CD14-positive monocyte (primary cell): ENCODE measurements around the gene MYPN. TPM values are rescaled to one million over a fixed set of nuclear protein-coding genes. Genes with fewer than 3 reads are reported as not detected.

ENCODE experiments used
- DNase-seq, 3 donors: peaks; one replicate each; pipeline ENCODE4 v3.0.0-alpha.2; 2011 to 2022
- H2AFZ ChIP-seq: 2 replicates; pipeline ENCODE4 v1.6.0; 2012; ENCODE audit warnings: mild to moderate bottlenecking, low read depth, low read length, inconsistent platforms; ENCODE audit not compliant: insufficient read depth, poor library complexity, severe bottlenecking
- H3K27ac ChIP-seq, 2 donors: 1 replicate in 1 of 2; 2 replicates in 1 of 2; pipeline ENCODE4 v1.5.1; 2012 to 2013; ENCODE audit warnings: low read length in 2 of 2, control low read depth in 1 of 2, inconsistent platforms in 1 of 2, low read depth in 1 of 2, mild to moderate bottlenecking in 1 of 2
- H3K27me3 ChIP-seq, 2 donors: one replicate each; pipeline versions ENCODE4 v1.6.0 to v1.6.1; 2011 to 2013; ENCODE audit warnings: low read length in 2 of 2; ENCODE audit not compliant: control insufficient read depth in 2 of 2, insufficient read depth in 2 of 2
- H3K36me3 ChIP-seq, 2 donors: replicated peaks in 1 of 2; 1 replicate in 1 of 2; 2 replicates in 1 of 2; pipeline versions ENCODE4 v1.5.1 to v1.6.1; 2012 to 2013; ENCODE audit warnings: low read length in 2 of 2, control low read depth in 1 of 2, inconsistent platforms in 1 of 2, mild to moderate bottlenecking in 1 of 2; ENCODE audit not compliant: insufficient read depth in 2 of 2, control insufficient read depth in 1 of 2
- H3K4me1 ChIP-seq, 2 donors: 1 replicate in 1 of 2; 2 replicates in 1 of 2; pipeline versions ENCODE4 v1.5.1 to v1.6.1; 2012 to 2013; ENCODE audit warnings: low read length in 2 of 2, control low read depth in 1 of 2, inconsistent platforms in 1 of 2, mild to moderate bottlenecking in 1 of 2, moderate library complexity in 1 of 2; ENCODE audit not compliant: insufficient read depth in 2 of 2, control insufficient read depth in 1 of 2
- H3K4me2 ChIP-seq: replicated peaks from 2 replicates; pipeline ENCODE3; 2012; ENCODE audit warnings: low read length, moderate library complexity, mild to moderate bottlenecking; ENCODE audit not compliant: poor library complexity, severe bottlenecking; ENCODE audit errors: extremely low read depth
- H3K4me3 ChIP-seq, 3 experiments: fragments of 200-600 bp in 1 of 3; sonication (generic) in 1 of 3; replicated peaks in 1 of 3; 1 replicate in 2 of 3; 2 replicates in 1 of 3; pipeline ENCODE4 v1.5.1; 2011 to 2013; ENCODE audit warnings: low read length in 3 of 3, mild to moderate bottlenecking in 3 of 3, control low read depth in 2 of 3, low read depth in 2 of 3, inconsistent platforms in 1 of 3, moderate library complexity in 1 of 3
- H3K79me2 ChIP-seq: 2 replicates; pipeline ENCODE4 v1.6.0; 2012; ENCODE audit warnings: mild to moderate bottlenecking, control low read depth, inconsistent platforms, low read length, moderate library complexity; ENCODE audit not compliant: insufficient read depth
- H3K9ac ChIP-seq: 2 replicates; pipeline ENCODE4 v1.6.0; 2017; ENCODE audit warnings: low read length, mild to moderate bottlenecking; ENCODE audit not compliant: insufficient read depth, poor library complexity, severe bottlenecking
- H3K9me3 ChIP-seq, 2 donors: replicated peaks in 1 of 2; 1 replicate in 1 of 2; 2 replicates in 1 of 2; pipeline versions ENCODE4 v1.5.1 to v1.6.1; 2012 to 2013; ENCODE audit warnings: low read length in 2 of 2, control low read depth in 1 of 2; ENCODE audit not compliant: control insufficient read depth in 1 of 2, insufficient read depth in 1 of 2
- H4K20me1 ChIP-seq: 2 replicates; pipeline ENCODE4 v1.6.0; 2012; ENCODE audit warnings: mild to moderate bottlenecking, low read length, control low read depth, moderate library complexity; ENCODE audit not compliant: insufficient read depth
- H3K27ac Mint-ChIP-seq, 7 donors: one replicate each; pipeline ENCODE4 v1.8.0; 2020; ENCODE audit warnings: mild to moderate bottlenecking in 7 of 7, mixed read lengths in 7 of 7, moderate library complexity in 6 of 7, inconsistent platforms in 2 of 7
- H3K27me3 Mint-ChIP-seq, 3 donors: one replicate each; pipeline ENCODE4 v1.8.0; 2021 to 2022; ENCODE audit warnings: low read depth in 3 of 3, mild to moderate bottlenecking in 3 of 3, mixed read lengths in 3 of 3, moderate library complexity in 3 of 3, inconsistent platforms in 1 of 3
- H3K36me3 Mint-ChIP-seq, 2 donors: one replicate each; pipeline ENCODE4 v1.8.0; 2020; ENCODE audit warnings: mixed read lengths in 2 of 2, inconsistent platforms in 1 of 2, mild to moderate bottlenecking in 1 of 2
- H3K4me1 Mint-ChIP-seq: one replicate; pipeline ENCODE4 v1.8.0; 2020; ENCODE audit warnings: mild to moderate bottlenecking, mixed read lengths
- H3K4me3 Mint-ChIP-seq, 2 donors: one replicate each; pipeline ENCODE4 v1.8.0; 2020; ENCODE audit warnings: mild to moderate bottlenecking in 2 of 2, mixed read lengths in 2 of 2, moderate library complexity in 1 of 2
- H3K9me3 Mint-ChIP-seq, 7 donors: one replicate each; pipeline ENCODE4 v1.8.0; 2020 to 2022; ENCODE audit warnings: mixed read lengths in 7 of 7, mild to moderate bottlenecking in 6 of 7, moderate library complexity in 6 of 7, inconsistent platforms in 2 of 7
- CTCF ChIP-seq: fragments of 200-600 bp; IDR thresholded peaks from one replicate; pipeline ENCODE4 v1.8.0; 2022; ENCODE audit warnings: antibody characterized with exemption, mild to moderate bottlenecking
- WGBS: methylation state at CpG from one replicate; pipeline ENCODE4 v1.1.5; 2013; ENCODE audit warnings: missing lambda C conversion rate; ENCODE audit not compliant: insufficient coverage; 5-methylcytosine and 5-hydroxymethylcytosine counted together
- intact Hi-C, 2 donors: fragments of 100-400 bp; cut with micrococcal nuclease; formaldehyde crosslinking; loops; one replicate each; pipeline versions ENCODE4 v1.15.0 to v1.15.1; 2023
- polyA plus RNA-seq, 3 donors: library from polyadenylated mRNA; depleted of rRNA in 1 of 3; unstranded in 2 of 3; stranded (reverse) in 1 of 3; fragments of 300-500 nt in 2 of 3; fragments of >200 nt in 1 of 3; fragmentation: Illumina TruSeq in 2 of 3; gene quantifications; 1 replicate in 2 of 3; 2 replicates in 1 of 3; pipeline ENCODE4 v1.2.3, GENCODE V29; 2012 to 2021

The MYPN gene
- polyA plus RNA-seq, 3 donors = not detected

GRCh38 chr10:68221196-68221595, 111.9 kb downstream of the MYPN start:
- Histone ChIP-seq H3K4me1 (no peaks in the 10 kb centered on the region), H3K9me3 (no peaks in the 10 kb centered on the region), H3K4me2 (no peak overlapping the region), H4K20me1 (no peaks in the 10 kb centered on the region), H3K27ac (no peak overlapping the region), H2AFZ (no peak overlapping the region), H3K4me3 (no peak overlapping the region), H3K79me2 (no peaks in the 10 kb centered on the region), H3K27me3 (no peaks in the 10 kb centered on the region), H3K36me3 (no peaks in the 10 kb centered on the region), H3K9ac (no peak overlapping the region)
- Mint-ChIP-seq H3K4me3 (no peak overlapping the region), H3K27ac (no peak overlapping the region), H3K9me3 (peaks cover 0 to 1% (median 0%) of the 10 kb centered on the region in 7 donors), H3K27me3 (peaks cover 2 to 4% (median 2%) of the 10 kb centered on the region in 3 donors), H3K4me1 (peaks cover 3% of the 10 kb centered on the region), H3K36me3 (no peaks in the 10 kb centered on the region)
- intact Hi-C loops = no loop called here
- no peak for TF ChIP-seq CTCF
- no peak for DNase-seq

- Histone ChIP-seq H3K79me2 (no peaks in the 10 kb centered on the region), H3K27ac (no peak overlapping the region), H3K27me3 (no peaks in the 10 kb centered on the region), H4K20me1 (no peaks in the 10 kb centered on the region), H3K9ac (no peak overlapping the region), H2AFZ (no peak overlapping the region), H3K4me3 (no peak overlapping the region), H3K4me1 (no peaks in the 10 kb centered on the region), H3K4me2 (no peak overlapping the region), H3K9me3 (no peaks in the 10 kb centered on the region), H3K36me3 (no peaks in the 10 kb centered on the region)
- Mint-ChIP-seq H3K9me3 (peaks cover 0 to 1% (median 0%) of the 10 kb centered on the region in 7 donors), H3K27me3 (peaks cover 1 to 9% (median 8%) of the 10 kb centered on the region in 3 donors), H3K4me1 (peaks cover 3% of the 10 kb centered on the region), H3K27ac (no peak overlapping the region), H3K4me3 (no peak overlapping the region), H3K36me3 (no peaks in the 10 kb centered on the region)
- 100% methylated on average over 1 of the region's 2 CpGs for WGBS
- DNase-seq = no peak
- TF ChIP-seq CTCF = no peak
- intact Hi-C loops = no loop called here
Measured at GRCh38 chr10:68222391-68222790, 113.1 kb downstream of the MYPN start.
